Measurements from ENCODE around the gene PANK1.

DNA sequence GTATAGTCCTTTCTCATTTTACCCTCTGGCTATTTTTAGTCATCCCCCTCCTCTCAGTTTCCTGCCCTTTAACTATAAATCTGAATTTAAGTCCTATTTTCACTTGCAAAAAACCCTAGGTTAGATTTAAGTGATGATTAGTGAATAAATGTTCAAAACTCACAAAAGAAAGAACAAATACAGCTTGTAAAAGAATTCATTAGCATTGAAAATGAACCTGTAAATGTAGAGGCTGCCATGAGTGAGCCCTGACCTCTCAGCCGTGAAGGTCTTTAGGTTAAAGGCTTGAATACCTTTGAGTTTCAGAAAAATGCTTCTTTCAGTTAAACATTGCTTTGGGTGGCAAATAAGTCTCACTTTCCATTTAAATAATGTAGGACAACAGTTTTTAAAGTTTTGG is 107.7 kb downstream of the PANK1 start:
- TF ChIP-seq, protein P1, sequence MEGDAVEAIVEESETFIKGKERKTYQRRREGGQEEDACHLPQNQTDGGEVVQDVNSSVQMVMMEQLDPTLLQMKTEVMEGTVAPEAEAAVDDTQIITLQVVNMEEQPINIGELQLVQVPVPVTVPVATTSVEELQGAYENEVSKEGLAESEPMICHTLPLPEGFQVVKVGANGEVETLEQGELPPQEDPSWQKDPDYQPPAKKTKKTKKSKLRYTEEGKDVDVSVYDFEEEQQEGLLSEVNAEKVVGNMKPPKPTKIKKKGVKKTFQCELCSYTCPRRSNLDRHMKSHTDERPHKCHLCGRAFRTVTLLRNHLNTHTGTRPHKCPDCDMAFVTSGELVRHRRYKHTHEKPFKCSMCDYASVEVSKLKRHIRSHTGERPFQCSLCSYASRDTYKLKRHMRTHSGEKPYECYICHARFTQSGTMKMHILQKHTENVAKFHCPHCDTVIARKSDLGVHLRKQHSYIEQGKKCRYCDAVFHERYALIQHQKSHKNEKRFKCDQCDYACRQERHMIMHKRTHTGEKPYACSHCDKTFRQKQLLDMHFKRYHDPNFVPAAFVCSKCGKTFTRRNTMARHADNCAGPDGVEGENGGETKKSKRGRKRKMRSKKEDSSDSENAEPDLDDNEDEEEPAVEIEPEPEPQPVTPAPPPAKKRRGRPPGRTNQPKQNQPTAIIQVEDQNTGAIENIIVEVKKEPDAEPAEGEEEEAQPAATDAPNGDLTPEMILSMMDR (IDR thresholded peaks at IDR 0.05 in 4 of 5, conservative IDR thresholded peaks at IDR 0.05 in 1 of 5): no peak
- no peak for TF ChIP-seq POLR2A (IDR thresholded peaks at IDR 0.05)

All from gastrocnemius medialis (tissue), 4 donors.